GM20000 (cell line): ENCODE results near the gene CTDSP2.

Source experiments
- DNase-seq: peaks from one replicate; pipeline ENCODE4 v3.0.0; 2012; ENCODE audit warnings: low spot score
- CTCF ChIP-seq: IDR thresholded peaks from 2 replicates; pipeline ENCODE4 v1.5.1; 2012; ENCODE audit warnings: mild to moderate bottlenecking, control low read depth; ENCODE audit errors: extremely low read depth, missing control alignments

CTDSP2 gene

DNA sequence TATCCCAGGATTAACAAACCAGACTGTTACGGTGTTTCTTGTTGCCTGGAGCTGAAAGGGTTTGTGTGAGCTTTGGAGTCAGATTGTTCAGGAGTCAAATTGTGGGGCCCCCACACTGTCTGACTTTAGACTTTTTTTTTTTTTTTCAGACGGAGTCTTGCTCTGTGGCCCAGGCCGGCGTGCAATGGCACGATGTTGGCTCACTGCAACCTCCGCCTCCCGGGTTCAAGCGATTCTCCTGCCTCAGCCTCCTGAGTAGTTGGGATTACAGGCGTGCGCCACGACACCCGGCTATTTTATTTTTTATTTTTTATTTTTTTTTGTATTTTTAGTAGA lies 63.1 kb downstream of the CTDSP2 start:
- TF ChIP-seq CTCF = no peak
- DNase-seq = no peak

DNA sequence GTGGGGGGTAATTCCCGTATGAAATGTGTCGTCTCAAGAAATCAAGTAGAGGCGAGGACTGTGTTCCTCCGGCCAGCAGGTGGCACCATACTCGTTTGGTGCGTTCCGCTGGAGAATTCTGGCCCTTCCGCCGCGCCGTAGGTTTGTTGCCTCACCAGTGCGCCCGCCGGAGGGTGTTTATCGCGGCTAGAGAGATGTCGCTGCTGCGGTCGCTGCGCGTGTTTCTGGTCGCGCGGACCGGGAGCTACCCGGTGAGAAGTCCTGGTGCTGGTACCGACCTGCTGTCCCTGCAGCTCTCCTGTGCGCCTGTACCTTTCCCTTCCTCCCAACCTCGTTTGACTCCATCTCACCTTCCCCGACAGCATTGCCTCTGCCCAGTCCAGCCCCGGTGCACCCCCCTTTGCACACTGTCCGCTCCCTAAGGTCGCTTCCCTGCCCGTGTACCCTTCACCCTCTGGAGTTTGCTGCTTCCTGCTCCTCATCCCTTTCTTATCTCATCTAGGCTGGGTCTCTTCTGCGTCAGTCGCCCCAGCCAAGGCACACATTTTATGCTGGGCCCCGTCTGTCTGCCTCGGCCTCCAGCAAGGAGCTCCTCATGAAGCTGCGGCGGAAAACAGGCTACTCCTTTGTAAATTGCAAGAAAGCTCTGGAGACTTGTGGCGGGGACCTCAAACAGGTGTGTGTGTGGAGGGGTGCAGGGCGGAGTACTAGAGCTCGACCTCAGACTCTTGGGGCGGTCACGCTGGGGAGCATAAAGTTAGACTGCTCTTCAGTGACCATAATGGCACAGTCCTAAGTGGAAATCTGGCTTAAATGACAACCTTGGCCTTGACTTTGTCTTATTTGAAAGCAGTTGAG lies 63.7 kb downstream of the CTDSP2 start, which contains the start of gene TSFM:
Gene TSFM, plus strand, starts transcription at position 180 of the 858 bp plus-strand sequence. Its CDS starts 15 bp downstream, at position 195.
- peak; percentile 74 for TF ChIP-seq CTCF
- DNase-seq = peak; percentile 82

- TF ChIP-seq CTCF = no peak
- DNase-seq = no peak
Measured at GRCh38 chr12:57782243-57782607, 64.3 kb downstream of the CTDSP2 start.

DNA sequence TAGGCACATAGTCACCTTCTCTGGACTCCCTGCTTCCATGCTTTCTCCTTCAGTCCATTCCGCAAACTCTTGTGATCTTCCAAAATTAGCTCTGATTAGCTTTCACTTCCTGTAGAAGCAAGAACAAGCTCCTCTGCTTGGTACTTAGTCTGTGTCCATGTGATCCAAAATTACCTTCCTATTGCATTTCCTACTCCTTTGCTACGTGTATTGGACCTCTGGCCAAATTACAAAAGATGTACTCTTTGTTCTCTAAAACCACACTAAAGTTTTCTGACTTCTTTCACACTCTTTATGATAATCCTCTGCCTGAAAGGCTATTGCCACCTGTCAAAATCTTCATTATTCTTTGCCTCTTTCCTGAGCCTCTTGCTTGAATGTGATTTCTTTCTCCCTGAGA lies 64.7 kb downstream of the CTDSP2 start:
- no peak for TF ChIP-seq CTCF
- no peak for DNase-seq

- no peak for DNase-seq
- TF ChIP-seq CTCF = no peak
Measured at GRCh38 chr12:57781244-57781643, 65.3 kb downstream of the CTDSP2 start.

DNA sequence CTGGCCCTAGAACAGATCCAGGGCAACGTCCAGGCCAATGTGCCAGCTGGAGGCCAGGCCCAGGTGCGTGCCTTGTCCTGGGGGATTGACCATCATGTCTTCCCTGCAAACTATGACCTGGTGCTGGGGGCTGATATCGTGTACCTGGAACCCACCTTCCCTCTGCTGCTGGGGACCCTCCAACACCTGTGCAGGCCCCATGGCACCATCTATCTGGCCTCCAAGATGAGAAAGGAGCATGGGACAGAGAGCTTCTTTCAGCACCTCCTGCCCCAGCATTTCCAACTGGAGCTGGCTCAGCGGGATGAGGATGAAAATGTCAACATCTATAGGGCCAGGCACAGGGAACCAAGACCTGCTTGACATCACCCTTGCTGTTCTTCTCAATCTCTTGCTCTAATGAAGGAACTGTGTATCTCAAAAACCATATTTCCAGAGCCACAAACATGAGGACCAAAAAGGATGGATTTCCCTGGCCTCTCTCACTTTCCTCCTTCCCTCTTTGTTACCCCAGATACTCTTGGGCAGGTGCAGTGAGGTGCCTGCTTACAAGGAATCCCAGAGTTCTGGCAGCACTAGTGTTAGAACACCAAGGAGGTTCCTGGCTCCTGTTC lies 66.1 kb downstream of the CTDSP2 start:
- no peak for DNase-seq
- no peak for TF ChIP-seq CTCF

GRCh38 chr12:57779736-57780135 lies 66.8 kb downstream of the CTDSP2 start:
- no peak for TF ChIP-seq CTCF
- no peak for DNase-seq
